Measurements from ENCODE around the gene DLX5.

DNA sequence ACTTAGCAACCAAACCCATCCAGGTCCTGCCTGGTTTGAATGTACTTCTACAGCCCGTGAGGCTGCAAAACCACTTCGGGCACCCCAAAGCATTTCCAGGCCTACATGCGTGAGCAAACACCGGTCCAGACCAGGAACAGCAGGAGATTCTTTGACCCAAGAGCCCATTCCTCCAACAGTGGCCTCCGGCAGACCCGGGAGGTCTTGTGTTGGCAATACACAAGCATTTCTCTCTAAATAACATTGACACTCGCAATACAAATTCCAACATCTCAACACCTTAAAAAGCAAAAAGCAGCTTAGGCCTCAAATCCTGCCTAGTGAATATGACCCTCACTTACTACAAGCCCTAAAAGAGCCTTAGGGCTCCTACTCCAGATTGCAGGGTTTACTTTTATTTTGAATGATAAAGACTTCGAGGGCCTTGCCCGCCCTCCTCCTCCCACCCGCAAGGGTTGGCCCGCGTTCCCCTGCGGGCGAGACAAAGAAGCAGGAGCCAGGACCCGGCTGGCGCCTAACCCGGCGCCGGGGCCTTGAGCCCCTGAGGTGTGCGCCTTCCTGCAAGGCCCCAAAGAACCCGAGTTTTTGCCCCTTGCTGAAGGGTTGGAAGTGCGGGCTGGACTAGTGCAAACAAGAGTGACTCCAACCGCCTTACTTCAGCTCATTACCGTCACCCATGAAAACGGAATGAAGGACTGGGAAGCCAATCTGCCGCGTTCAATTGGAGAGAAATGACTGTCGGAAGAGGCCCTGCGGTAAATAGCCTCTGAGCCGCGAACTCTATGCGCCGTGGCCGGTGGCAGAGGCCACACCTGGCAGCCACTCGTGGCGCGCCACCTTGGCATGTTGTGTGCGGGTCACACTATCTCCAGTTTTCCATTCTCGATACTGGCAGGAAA is 22.7 kb downstream of the DLX5 start:
- TF ChIP-seq ESRRA (CRISPR knock-in tag; IDR thresholded peaks at IDR 0.05; ENCODE audit: borderline replicate concordance) (no peak), GABPB1 (CRISPR knock-in tag; IDR thresholded peaks at IDR 0.05) (no peak), ZNF121 (CRISPR knock-in tag; IDR thresholded peaks at IDR 0.05) (no peak), NR3C1 (CRISPR knock-in tag; conservative IDR thresholded peaks at IDR 0.05; ENCODE audit: low read depth) (no peak), FOXP1 (CRISPR knock-in tag; IDR thresholded peaks at IDR 0.05; ENCODE audit: borderline replicate concordance) (no peak), NFYB (CRISPR knock-in tag; conservative IDR thresholded peaks at IDR 0.05; ENCODE audit: low read depth) (no peak), SMAD3 (CRISPR knock-in tag; IDR thresholded peaks at IDR 0.05; ENCODE audit: borderline replicate concordance) (no peak), CREB1 (CRISPR knock-in tag; IDR thresholded peaks at IDR 0.05) (no peak), JUN (CRISPR knock-in tag; IDR thresholded peaks at IDR 0.05) (no peak)
- TF ChIP-seq, protein P1, sequence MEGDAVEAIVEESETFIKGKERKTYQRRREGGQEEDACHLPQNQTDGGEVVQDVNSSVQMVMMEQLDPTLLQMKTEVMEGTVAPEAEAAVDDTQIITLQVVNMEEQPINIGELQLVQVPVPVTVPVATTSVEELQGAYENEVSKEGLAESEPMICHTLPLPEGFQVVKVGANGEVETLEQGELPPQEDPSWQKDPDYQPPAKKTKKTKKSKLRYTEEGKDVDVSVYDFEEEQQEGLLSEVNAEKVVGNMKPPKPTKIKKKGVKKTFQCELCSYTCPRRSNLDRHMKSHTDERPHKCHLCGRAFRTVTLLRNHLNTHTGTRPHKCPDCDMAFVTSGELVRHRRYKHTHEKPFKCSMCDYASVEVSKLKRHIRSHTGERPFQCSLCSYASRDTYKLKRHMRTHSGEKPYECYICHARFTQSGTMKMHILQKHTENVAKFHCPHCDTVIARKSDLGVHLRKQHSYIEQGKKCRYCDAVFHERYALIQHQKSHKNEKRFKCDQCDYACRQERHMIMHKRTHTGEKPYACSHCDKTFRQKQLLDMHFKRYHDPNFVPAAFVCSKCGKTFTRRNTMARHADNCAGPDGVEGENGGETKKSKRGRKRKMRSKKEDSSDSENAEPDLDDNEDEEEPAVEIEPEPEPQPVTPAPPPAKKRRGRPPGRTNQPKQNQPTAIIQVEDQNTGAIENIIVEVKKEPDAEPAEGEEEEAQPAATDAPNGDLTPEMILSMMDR (IDR thresholded peaks at IDR 0.05): no peak
- TF ChIP-seq, protein P2, sequence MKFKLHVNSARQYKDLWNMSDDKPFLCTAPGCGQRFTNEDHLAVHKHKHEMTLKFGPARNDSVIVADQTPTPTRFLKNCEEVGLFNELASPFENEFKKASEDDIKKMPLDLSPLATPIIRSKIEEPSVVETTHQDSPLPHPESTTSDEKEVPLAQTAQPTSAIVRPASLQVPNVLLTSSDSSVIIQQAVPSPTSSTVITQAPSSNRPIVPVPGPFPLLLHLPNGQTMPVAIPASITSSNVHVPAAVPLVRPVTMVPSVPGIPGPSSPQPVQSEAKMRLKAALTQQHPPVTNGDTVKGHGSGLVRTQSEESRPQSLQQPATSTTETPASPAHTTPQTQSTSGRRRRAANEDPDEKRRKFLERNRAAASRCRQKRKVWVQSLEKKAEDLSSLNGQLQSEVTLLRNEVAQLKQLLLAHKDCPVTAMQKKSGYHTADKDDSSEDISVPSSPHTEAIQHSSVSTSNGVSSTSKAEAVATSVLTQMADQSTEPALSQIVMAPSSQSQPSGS (CRISPR knock-in tag; IDR thresholded peaks at IDR 0.05; ENCODE audit: borderline replicate concordance, low read depth): no peak
- TF ChIP-seq, protein P3, sequence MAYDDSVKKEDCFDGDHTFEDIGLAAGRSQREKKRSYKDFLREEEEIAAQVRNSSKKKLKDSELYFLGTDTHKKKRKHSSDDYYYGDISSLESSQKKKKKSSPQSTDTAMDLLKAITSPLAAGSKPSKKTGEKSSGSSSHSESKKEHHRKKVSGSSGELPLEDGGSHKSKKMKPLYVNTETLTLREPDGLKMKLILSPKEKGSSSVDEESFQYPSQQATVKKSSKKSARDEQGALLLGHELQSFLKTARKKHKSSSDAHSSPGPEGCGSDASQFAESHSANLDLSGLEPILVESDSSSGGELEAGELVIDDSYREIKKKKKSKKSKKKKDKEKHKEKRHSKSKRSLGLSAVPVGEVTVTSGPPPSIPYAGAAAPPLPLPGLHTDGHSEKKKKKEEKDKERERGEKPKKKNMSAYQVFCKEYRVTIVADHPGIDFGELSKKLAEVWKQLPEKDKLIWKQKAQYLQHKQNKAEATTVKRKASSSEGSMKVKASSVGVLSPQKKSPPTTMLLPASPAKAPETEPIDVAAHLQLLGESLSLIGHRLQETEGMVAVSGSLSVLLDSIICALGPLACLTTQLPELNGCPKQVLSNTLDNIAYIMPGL (CRISPR knock-in tag; IDR thresholded peaks at IDR 0.05): no peak
- TF ChIP-seq, protein P4, sequence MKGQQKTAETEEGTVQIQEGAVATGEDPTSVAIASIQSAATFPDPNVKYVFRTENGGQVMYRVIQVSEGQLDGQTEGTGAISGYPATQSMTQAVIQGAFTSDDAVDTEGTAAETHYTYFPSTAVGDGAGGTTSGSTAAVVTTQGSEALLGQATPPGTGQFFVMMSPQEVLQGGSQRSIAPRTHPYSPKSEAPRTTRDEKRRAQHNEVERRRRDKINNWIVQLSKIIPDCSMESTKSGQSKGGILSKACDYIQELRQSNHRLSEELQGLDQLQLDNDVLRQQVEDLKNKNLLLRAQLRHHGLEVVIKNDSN (CRISPR knock-in tag; IDR thresholded peaks at IDR 0.05): no peak
